CD8-positive, alpha-beta memory T cell (primary cell): ENCODE measurements around the gene RBL1. TPM values are rescaled to one million over a fixed set of nuclear protein-coding genes. Genes with fewer than 3 reads are reported as not detected.
"Not testable (repeated sequence)": the region's sequence is repeated elsewhere in the genome, so short reads cannot be mapped to it uniquely, and the experiment has no call there.

ENCODE experiments used
- CTCF ChIA-PET: fragments of 350-600 bp; sonication (Branson Sonifier 250); formaldehyde crosslinking; loops from one replicate; lab custom pipeline; 2021; ENCODE audit warnings: antibody characterized with exemption; lab: Charles Lee
- POLR2A ChIA-PET: fragments of 350-600 bp; sonication (Branson Sonifier 250); formaldehyde crosslinking; loops from one replicate; lab custom pipeline; 2021; ENCODE audit warnings: antibody characterized with exemption; lab: Charles Lee
- DNase-seq, 5 donors: peaks; one replicate each; pipeline versions ENCODE4 v3.0.0 to v3.0.0-alpha.2; 2020 to 2022; ENCODE audit warnings: mixed read lengths in 1 of 5
- H3K27ac ChIP-seq: one replicate; pipeline ENCODE4 v1.7.0; 2013; ENCODE audit warnings: low read depth, mild to moderate bottlenecking, low read length, moderate library complexity
- H3K27me3 ChIP-seq: 2 replicates; pipeline ENCODE4 v1.7.0; 2013; ENCODE audit warnings: low read length, mild to moderate bottlenecking; ENCODE audit not compliant: insufficient read depth, poor library complexity, severe bottlenecking
- H3K36me3 ChIP-seq: 2 replicates; pipeline ENCODE4 v1.7.0; 2013; ENCODE audit warnings: mild to moderate bottlenecking, low read length, moderate library complexity; ENCODE audit not compliant: insufficient read depth
- H3K4me1 ChIP-seq: 2 replicates; pipeline ENCODE4 v1.7.0; 2013; ENCODE audit warnings: mild to moderate bottlenecking, low read length, moderate library complexity; ENCODE audit not compliant: insufficient read depth
- H3K4me3 ChIP-seq: 2 replicates; pipeline ENCODE4 v1.7.0; 2013; ENCODE audit warnings: mild to moderate bottlenecking, low read length
- H3K9me3 ChIP-seq: 2 replicates; pipeline ENCODE4 v1.7.0; 2013; ENCODE audit warnings: mild to moderate bottlenecking, low read length
- H3K27ac Mint-ChIP-seq, 8 donors: one replicate each; pipeline ENCODE4 v1.8.0; 2020 to 2021; ENCODE audit warnings: mixed read lengths in 8 of 8, mild to moderate bottlenecking in 6 of 8, inconsistent platforms in 3 of 8, moderate library complexity in 3 of 8
- H3K27me3 Mint-ChIP-seq, 2 donors: one replicate each; pipeline ENCODE4 v1.8.0; 2020 to 2021; ENCODE audit warnings: mixed read lengths in 2 of 2, mild to moderate bottlenecking in 1 of 2, moderate library complexity in 1 of 2
- H3K36me3 Mint-ChIP-seq, 3 donors: one replicate each; pipeline ENCODE4 v1.8.0; 2020 to 2021; ENCODE audit warnings: mixed read lengths in 3 of 3, inconsistent platforms in 1 of 3, mild to moderate bottlenecking in 1 of 3
- H3K4me1 Mint-ChIP-seq, 3 donors: one replicate each; pipeline ENCODE4 v1.8.0; 2020 to 2021; ENCODE audit warnings: mixed read lengths in 3 of 3, inconsistent platforms in 1 of 3, mild to moderate bottlenecking in 1 of 3
- H3K4me3 Mint-ChIP-seq, 7 donors: one replicate each; pipeline ENCODE4 v1.8.0; 2020 to 2021; ENCODE audit warnings: mixed read lengths in 7 of 7, mild to moderate bottlenecking in 6 of 7, moderate library complexity in 4 of 7, inconsistent platforms in 2 of 7
- H3K9me3 Mint-ChIP-seq, 5 donors: one replicate each; pipeline ENCODE4 v1.8.0; 2020 to 2022; ENCODE audit warnings: mixed read lengths in 5 of 5, mild to moderate bottlenecking in 3 of 5, moderate library complexity in 2 of 5, inconsistent platforms in 1 of 5
- polyA plus RNA-seq: library from polyadenylated mRNA; unstranded; fragments of 300-500 nt; fragmentation: Illumina TruSeq; gene quantifications from one replicate; pipeline ENCODE4 v1.2.3, GENCODE V29; 2021
- total RNA-seq, 2 experiments: library from RNA; stranded (reverse); gene quantifications; one replicate each; pipeline ENCODE4 v1.2.3, GENCODE V29; 2021

RBL1 gene
- total and polyA plus RNA-seq, 3 experiments from 2014 or later = 13.7 to 45.0 (median 44.0) TPM

- CTCF ChIA-PET, H3K4me3 ChIP-seq, H3K36me3 ChIP-seq, H3K27ac ChIP-seq, H3K4me3 Mint-ChIP-seq, H3K9me3 Mint-ChIP-seq, POLR2A ChIA-PET, H3K27me3 Mint-ChIP-seq, H3K4me1 Mint-ChIP-seq, H3K9me3 ChIP-seq, H3K27ac Mint-ChIP-seq, DNase-seq, H3K36me3 Mint-ChIP-seq, H3K4me1 ChIP-seq, H3K27me3 ChIP-seq: not testable (repeated sequence)
Measured at GRCh38 chr20:37126290-37126689, 30.5 kb upstream of the RBL1 start.

DNA sequence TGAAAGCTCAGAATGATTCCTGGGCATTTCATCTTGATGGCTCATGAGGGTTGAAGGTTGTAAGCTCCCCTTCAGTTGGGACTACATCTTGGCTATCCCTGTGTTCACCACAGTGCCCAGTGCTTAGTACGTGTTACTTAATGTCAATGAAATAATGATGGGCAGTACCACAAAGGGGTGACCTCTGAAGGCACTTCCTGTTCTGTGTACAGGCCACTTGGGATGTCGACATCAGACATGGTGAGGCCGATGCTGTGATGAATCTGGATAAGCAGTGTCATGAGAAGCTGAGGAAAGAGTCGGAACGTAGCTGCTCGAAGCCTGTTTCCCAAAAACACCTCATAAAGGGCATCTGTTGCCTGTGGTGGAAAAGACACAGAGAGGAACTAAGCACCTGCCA is 27.6 kb upstream of the RBL1 start:
- Histone ChIP-seq H3K36me3 (no peaks in the 10 kb centered on the region), H3K9me3 (no peaks in the 10 kb centered on the region), H3K4me1 (no peaks in the 10 kb centered on the region), H3K27ac (no peak overlapping the region), H3K4me3 (no peak overlapping the region), H3K27me3 (no peaks in the 10 kb centered on the region)
- ChIA-PET CTCF (no interaction called here), POLR2A (no interaction called here)
- Mint-ChIP-seq H3K4me3 (no peak overlapping the region), H3K4me1 (no peaks in the 10 kb centered on the region), H3K27me3 (no peaks in the 10 kb centered on the region), H3K9me3 (no peaks in the 10 kb centered on the region), H3K36me3 (peaks cover 0 to 1% (median 0%) of the 10 kb centered on the region in 3 donors), H3K27ac (no peak overlapping the region)
- no peak for DNase-seq

- no peak overlapping the region for H3K4me3 ChIP-seq
- no peaks in the 10 kb centered on the region for H3K9me3 Mint-ChIP-seq
- H3K9me3 ChIP-seq = no peaks in the 10 kb centered on the region
- H3K36me3 Mint-ChIP-seq = no peaks in the 10 kb centered on the region
- no peaks in the 10 kb centered on the region for H3K4me1 Mint-ChIP-seq
- H3K4me1 ChIP-seq = no peaks in the 10 kb centered on the region
- no peaks in the 10 kb centered on the region for H3K27me3 ChIP-seq
- no peaks in the 10 kb centered on the region for H3K36me3 ChIP-seq
- no peaks in the 10 kb centered on the region for H3K27me3 Mint-ChIP-seq
- no peak overlapping the region for H3K27ac ChIP-seq
- ChIA-PET POLR2A (no interaction called here), CTCF (interaction anchor here (1.2 kb wide), 1 partner anchor 10 kb away, joined by 4 read pairs; no protein-coding TSS in a partner anchor)
- no peak overlapping the region for H3K4me3 Mint-ChIP-seq
- H3K27ac Mint-ChIP-seq = no peak overlapping the region
- DNase-seq = no peak
Measured at GRCh38 chr20:37120497-37120896, 24.7 kb upstream of the RBL1 start.

DNA sequence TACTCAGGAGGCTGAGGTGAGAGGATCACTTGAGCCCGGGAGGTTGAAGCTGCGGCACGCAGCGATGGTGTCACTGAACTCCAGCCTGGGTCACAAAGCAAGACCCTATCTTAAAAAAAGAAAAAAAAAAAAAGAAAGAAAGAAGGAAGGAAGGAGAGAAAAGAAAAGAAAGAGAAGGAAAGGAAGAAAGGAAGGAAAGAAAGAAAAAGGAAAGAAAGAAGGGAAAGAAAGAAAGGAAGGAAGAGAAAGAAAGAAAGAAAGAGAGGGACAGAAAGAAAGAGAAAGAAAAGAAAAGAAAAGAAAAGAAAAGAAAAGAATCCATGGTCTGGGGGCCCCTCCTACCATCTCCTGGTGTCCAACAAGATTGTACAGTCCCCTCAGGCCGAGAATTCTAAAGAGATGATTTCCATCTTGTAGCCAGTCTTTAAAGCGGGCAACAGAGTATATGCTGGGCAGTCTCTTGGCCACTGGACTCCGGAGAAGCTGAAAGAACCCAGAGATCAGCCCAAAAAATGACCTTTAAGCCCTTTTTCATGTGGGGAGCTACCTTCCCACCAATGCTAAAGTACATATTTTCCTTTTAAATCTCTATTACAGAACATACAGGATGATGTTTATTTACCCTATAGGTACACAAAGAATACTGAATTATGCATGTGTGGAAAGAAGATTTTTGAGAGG is 23.7 kb upstream of the RBL1 start:
- no peaks in the 10 kb centered on the region for H3K36me3 ChIP-seq
- H3K27ac Mint-ChIP-seq = no peak overlapping the region
- no peak overlapping the region for H3K4me3 ChIP-seq
- H3K4me1 Mint-ChIP-seq = no peaks in the 10 kb centered on the region
- H3K36me3 Mint-ChIP-seq = no peaks in the 10 kb centered on the region
- H3K4me3 Mint-ChIP-seq = no peak overlapping the region
- no peaks in the 10 kb centered on the region for H3K9me3 ChIP-seq
- ChIA-PET POLR2A (no interaction called here), CTCF (interaction anchor here (1.2 kb wide), 1 partner anchor 11 kb away, joined by 4 read pairs; no protein-coding TSS in a partner anchor)
- H3K4me1 ChIP-seq = no peaks in the 10 kb centered on the region
- H3K9me3 Mint-ChIP-seq = no peaks in the 10 kb centered on the region
- no peak overlapping the region for H3K27ac ChIP-seq
- no peak for DNase-seq
- H3K27me3 Mint-ChIP-seq = peaks cover 0 to 2% of the 10 kb centered on the region in 2 donors
- H3K27me3 ChIP-seq = no peaks in the 10 kb centered on the region

- H3K36me3 Mint-ChIP-seq = no peaks in the 10 kb centered on the region
- H3K9me3 Mint-ChIP-seq = no peaks in the 10 kb centered on the region
- no peaks in the 10 kb centered on the region for H3K4me1 ChIP-seq
- no peaks in the 10 kb centered on the region for H3K27me3 ChIP-seq
- no peak overlapping the region for H3K4me3 Mint-ChIP-seq
- no peaks in the 10 kb centered on the region for H3K4me1 Mint-ChIP-seq
- peaks cover 0 to 2% of the 10 kb centered on the region in 2 donors for H3K27me3 Mint-ChIP-seq
- no peak overlapping the region for H3K27ac Mint-ChIP-seq
- CTCF ChIA-PET = no interaction called here
- no peak overlapping the region for H3K4me3 ChIP-seq
- POLR2A ChIA-PET = no interaction called here
- H3K36me3 ChIP-seq = no peaks in the 10 kb centered on the region
- H3K27ac ChIP-seq = no peak overlapping the region
- no peak for DNase-seq
- H3K9me3 ChIP-seq = no peaks in the 10 kb centered on the region
Measured at GRCh38 chr20:37114012-37114411, 18.2 kb upstream of the RBL1 start.

DNA sequence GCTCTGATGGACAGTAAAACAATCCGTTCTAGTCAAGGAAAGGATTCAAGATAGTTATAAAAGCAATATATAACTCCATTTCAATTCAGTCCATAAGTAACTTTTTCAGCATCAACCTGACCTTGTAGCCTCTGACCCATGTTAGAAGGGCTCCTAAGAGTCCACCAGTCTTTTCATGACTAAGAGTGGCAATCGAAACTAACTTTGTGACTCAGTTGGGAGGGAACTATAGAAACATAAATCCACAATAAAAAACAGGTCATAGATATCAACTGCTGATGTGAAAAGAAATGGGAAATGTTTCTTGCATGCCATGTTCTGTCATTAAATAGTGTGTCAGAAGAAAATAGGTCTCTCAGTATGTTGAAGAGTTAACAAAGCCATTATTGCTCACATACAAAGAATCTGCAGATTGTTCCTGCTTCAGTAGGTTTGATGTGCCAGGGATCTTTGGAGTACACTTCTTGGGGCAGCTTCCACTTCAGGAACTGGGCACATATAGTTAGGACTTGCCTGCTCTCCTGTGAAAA is 16.2 kb upstream of the RBL1 start:
- Histone ChIP-seq H3K27me3 (no peaks in the 10 kb centered on the region), H3K9me3 (no peaks in the 10 kb centered on the region), H3K4me1 (no peaks in the 10 kb centered on the region), H3K4me3 (no peak overlapping the region), H3K36me3 (no peaks in the 10 kb centered on the region), H3K27ac (no peak overlapping the region)
- Mint-ChIP-seq H3K9me3 (no peaks in the 10 kb centered on the region), H3K27ac (no peak overlapping the region), H3K4me3 (no peak overlapping the region), H3K4me1 (no peaks in the 10 kb centered on the region), H3K36me3 (no peaks in the 10 kb centered on the region), H3K27me3 (peaks cover 0 to 2% of the 10 kb centered on the region in 2 donors)
- ChIA-PET CTCF (no interaction called here), POLR2A (no interaction called here)
- no peak for DNase-seq

GRCh38 chr20:37108676-37109075 is 12.9 kb upstream of the RBL1 start:
- Histone ChIP-seq H3K9me3 (no peaks in the 10 kb centered on the region), H3K4me3 (no peak overlapping the region), H3K27me3 (no peaks in the 10 kb centered on the region), H3K36me3 (no peaks in the 10 kb centered on the region), H3K4me1 (no peaks in the 10 kb centered on the region), H3K27ac (no peak overlapping the region)
- no peaks in the 10 kb centered on the region for H3K9me3 Mint-ChIP-seq
- CTCF ChIA-PET = no interaction called here
- H3K4me1 Mint-ChIP-seq = no peaks in the 10 kb centered on the region
- POLR2A ChIA-PET = no interaction called here
- no peaks in the 10 kb centered on the region for H3K27me3 Mint-ChIP-seq
- no peak for DNase-seq
- no peaks in the 10 kb centered on the region for H3K36me3 Mint-ChIP-seq
- no peak overlapping the region for H3K4me3 Mint-ChIP-seq
- peak overlapping the region in 1 of 8 donors; percentile 10 for H3K27ac Mint-ChIP-seq

DNA sequence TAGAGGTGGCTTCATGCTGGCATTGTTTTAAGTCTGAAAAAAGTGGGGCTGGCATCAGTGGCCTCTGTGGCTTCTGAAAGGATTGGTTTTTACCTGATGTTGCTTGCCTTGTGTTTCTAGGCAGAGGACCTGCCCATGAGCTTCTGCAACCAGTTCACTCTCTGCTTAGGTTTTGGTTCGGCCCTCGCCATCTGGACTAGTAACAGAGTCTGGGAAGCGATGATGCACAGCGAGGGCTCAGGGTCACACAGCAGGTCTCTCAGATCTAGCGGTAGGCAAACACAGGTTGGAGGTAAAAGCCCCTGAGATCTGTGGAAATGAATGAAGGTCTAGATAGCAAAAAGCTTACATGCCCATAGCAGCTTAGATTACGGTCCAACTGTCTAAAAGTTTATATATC is 6.8 kb upstream of the RBL1 start:
- Mint-ChIP-seq H3K4me3 (no peak overlapping the region), H3K36me3 (no peaks in the 10 kb centered on the region), H3K9me3 (no peaks in the 10 kb centered on the region), H3K4me1 (no peaks in the 10 kb centered on the region), H3K27ac (peak overlapping the region in 1 of 8 donors; percentile 9), H3K27me3 (no peaks in the 10 kb centered on the region)
- Histone ChIP-seq H3K9me3 (no peaks in the 10 kb centered on the region), H3K27me3 (no peaks in the 10 kb centered on the region), H3K4me1 (no peaks in the 10 kb centered on the region), H3K4me3 (no peak overlapping the region), H3K36me3 (no peaks in the 10 kb centered on the region), H3K27ac (no peak overlapping the region)
- DNase-seq = no peak
- ChIA-PET POLR2A (no interaction called here), CTCF (no interaction called here)
